ENCODE measurements around the gene TCEA2. TPM values are rescaled to one million over a fixed set of nuclear protein-coding genes. Genes with fewer than 3 reads are reported as not detected.

TCEA2 gene
- total and polyA plus RNA-seq, 2 of the 13 experiments (the other 11 are each of a cell fraction or from before 2014, with no cell fraction given) = 28.1 to 33.7 TPM

DNA sequence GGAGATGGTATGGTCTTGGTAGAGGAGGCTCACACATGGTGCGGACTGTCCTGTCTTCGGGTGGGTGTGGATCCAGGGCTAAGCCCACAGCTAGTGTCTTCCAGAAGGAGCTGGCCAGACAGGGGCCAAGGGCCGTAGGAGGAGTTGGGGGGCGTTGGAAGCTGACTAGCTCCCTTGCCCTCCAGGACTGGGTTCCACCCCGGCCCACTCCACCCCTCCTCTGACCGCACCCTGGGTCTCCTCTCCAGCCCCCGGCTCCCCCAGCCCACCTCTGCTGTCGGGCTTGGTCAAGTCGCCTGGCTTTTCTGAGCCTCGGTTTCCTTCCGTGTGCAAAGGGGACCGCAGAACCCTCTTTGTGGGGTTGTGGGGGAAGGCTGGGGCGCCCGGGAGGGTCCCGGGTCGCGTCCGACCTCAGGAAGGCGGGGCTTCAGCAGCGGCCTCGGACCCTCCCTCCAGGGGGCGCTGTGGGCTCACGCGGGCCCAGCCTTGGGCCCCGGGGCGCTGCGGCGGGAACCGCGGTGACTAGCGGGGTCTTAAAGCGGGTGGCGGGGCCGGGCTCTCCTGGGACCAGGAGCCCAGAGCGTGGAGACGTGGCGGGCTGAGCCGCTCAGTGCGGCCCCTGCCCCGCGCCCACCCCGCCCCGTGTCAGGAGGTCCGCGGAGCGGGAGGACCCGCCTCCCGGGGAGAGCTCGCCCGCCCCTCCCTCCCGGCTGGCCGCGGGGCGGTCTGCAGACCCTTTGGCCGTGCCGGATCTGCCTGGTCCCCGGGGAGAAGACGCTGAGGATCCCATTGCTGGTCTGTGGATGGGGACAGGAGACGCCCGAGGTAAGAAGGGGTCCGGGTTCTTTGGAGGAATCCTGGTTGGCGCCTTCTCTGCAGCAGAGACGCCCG lies 39.0 kb downstream of the TCEA2 start (continued):
- TF ChIP-seq, protein P1, sequence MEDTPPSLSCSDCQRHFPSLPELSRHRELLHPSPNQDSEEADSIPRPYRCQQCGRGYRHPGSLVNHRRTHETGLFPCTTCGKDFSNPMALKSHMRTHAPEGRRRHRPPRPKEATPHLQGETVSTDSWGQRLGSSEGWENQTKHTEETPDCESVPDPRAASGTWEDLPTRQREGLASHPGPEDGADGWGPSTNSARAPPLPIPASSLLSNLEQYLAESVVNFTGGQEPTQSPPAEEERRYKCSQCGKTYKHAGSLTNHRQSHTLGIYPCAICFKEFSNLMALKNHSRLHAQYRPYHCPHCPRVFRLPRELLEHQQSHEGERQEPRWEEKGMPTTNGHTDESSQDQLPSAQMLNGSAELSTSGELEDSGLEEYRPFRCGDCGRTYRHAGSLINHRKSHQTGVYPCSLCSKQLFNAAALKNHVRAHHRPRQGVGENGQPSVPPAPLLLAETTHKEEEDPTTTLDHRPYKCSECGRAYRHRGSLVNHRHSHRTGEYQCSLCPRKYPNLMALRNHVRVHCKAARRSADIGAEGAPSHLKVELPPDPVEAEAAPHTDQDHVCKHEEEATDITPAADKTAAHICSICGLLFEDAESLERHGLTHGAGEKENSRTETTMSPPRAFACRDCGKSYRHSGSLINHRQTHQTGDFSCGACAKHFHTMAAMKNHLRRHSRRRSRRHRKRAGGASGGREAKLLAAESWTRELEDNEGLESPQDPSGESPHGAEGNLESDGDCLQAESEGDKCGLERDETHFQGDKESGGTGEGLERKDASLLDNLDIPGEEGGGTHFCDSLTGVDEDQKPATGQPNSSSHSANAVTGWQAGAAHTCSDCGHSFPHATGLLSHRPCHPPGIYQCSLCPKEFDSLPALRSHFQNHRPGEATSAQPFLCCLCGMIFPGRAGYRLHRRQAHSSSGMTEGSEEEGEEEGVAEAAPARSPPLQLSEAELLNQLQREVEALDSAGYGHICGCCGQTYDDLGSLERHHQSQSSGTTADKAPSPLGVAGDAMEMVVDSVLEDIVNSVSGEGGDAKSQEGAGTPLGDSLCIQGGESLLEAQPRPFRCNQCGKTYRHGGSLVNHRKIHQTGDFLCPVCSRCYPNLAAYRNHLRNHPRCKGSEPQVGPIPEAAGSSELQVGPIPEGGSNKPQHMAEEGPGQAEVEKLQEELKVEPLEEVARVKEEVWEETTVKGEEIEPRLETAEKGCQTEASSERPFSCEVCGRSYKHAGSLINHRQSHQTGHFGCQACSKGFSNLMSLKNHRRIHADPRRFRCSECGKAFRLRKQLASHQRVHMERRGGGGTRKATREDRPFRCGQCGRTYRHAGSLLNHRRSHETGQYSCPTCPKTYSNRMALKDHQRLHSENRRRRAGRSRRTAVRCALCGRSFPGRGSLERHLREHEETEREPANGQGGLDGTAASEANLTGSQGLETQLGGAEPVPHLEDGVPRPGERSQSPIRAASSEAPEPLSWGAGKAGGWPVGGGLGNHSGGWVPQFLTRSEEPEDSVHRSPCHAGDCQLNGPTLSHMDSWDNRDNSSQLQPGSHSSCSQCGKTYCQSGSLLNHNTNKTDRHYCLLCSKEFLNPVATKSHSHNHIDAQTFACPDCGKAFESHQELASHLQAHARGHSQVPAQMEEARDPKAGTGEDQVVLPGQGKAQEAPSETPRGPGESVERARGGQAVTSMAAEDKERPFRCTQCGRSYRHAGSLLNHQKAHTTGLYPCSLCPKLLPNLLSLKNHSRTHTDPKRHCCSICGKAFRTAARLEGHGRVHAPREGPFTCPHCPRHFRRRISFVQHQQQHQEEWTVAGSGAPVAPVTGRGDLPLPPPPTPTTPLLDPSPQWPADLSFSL (CRISPR knock-in tag; IDR thresholded peaks at IDR 0.05) = peak; percentile 69
- TF ChIP-seq JUNB (CRISPR knock-in tag; IDR thresholded peaks at IDR 0.05; ENCODE audit: borderline replicate concordance) (no peak), KLF15 (CRISPR knock-in tag; IDR thresholded peaks at IDR 0.05; ENCODE audit: borderline replicate concordance) (no peak), TEAD2 (CRISPR knock-in tag; IDR thresholded peaks at IDR 0.05) (no peak), CCDC6 (CRISPR knock-in tag; IDR thresholded peaks at IDR 0.05) (no peak), RFX5 (IDR thresholded peaks at IDR 0.05; ENCODE audit: low read depth, low read length) (no peak), ZNF205 (CRISPR knock-in tag; IDR thresholded peaks at IDR 0.05) (no peak), ZNF460 (CRISPR knock-in tag; IDR thresholded peaks at IDR 0.05; ENCODE audit: borderline replicate concordance) (no peak), TRIM24 (CRISPR knock-in tag; IDR thresholded peaks at IDR 0.05) (no peak), FOXP1 (IDR thresholded peaks at IDR 0.05) (no peak), FOXP1 (CRISPR knock-in tag; IDR thresholded peaks at IDR 0.05) (no peak), ATF7 (IDR thresholded peaks at IDR 0.05) (no peak), ATF7 (CRISPR knock-in tag; IDR thresholded peaks at IDR 0.05) (peak; percentile 60; the same call in 1 of the 2 replicates)
- TF ChIP-seq, protein P2, sequence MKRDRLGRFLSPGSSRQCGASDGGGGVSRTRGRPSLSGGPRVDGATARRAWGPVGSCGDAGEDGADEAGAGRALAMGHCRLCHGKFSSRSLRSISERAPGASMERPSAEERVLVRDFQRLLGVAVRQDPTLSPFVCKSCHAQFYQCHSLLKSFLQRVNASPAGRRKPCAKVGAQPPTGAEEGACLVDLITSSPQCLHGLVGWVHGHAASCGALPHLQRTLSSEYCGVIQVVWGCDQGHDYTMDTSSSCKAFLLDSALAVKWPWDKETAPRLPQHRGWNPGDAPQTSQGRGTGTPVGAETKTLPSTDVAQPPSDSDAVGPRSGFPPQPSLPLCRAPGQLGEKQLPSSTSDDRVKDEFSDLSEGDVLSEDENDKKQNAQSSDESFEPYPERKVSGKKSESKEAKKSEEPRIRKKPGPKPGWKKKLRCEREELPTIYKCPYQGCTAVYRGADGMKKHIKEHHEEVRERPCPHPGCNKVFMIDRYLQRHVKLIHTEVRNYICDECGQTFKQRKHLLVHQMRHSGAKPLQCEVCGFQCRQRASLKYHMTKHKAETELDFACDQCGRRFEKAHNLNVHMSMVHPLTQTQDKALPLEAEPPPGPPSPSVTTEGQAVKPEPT (CRISPR knock-in tag; IDR thresholded peaks at IDR 0.05; ENCODE audit: low read depth) = no peak
- TF ChIP-seq, protein P3, sequence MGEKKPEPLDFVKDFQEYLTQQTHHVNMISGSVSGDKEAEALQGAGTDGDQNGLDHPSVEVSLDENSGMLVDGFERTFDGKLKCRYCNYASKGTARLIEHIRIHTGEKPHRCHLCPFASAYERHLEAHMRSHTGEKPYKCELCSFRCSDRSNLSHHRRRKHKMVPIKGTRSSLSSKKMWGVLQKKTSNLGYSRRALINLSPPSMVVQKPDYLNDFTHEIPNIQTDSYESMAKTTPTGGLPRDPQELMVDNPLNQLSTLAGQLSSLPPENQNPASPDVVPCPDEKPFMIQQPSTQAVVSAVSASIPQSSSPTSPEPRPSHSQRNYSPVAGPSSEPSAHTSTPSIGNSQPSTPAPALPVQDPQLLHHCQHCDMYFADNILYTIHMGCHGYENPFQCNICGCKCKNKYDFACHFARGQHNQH (CRISPR knock-in tag; IDR thresholded peaks at IDR 0.05) = peak; percentile 29; the same call in 1 of the 2 replicates
- TF ChIP-seq, protein P4, sequence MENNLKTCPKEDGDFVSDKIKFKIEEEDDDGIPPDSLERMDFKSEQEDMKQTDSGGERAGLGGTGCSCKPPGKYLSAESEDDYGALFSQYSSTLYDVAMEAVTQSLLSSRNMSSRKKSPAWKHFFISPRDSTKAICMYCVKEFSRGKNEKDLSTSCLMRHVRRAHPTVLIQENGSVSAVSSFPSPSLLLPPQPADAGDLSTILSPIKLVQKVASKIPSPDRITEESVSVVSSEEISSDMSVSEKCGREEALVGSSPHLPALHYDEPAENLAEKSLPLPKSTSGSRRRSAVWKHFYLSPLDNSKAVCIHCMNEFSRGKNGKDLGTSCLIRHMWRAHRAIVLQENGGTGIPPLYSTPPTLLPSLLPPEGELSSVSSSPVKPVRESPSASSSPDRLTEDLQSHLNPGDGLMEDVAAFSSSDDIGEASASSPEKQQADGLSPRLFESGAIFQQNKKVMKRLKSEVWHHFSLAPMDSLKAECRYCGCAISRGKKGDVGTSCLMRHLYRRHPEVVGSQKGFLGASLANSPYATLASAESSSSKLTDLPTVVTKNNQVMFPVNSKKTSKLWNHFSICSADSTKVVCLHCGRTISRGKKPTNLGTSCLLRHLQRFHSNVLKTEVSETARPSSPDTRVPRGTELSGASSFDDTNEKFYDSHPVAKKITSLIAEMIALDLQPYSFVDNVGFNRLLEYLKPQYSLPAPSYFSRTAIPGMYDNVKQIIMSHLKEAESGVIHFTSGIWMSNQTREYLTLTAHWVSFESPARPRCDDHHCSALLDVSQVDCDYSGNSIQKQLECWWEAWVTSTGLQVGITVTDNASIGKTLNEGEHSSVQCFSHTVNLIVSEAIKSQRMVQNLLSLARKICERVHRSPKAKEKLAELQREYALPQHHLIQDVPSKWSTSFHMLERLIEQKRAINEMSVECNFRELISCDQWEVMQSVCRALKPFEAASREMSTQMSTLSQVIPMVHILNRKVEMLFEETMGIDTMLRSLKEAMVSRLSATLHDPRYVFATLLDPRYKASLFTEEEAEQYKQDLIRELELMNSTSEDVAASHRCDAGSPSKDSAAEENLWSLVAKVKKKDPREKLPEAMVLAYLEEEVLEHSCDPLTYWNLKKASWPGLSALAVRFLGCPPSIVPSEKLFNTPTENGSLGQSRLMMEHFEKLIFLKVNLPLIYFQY (CRISPR knock-in tag; IDR thresholded peaks at IDR 0.05; ENCODE audit: borderline replicate concordance) = peak; percentile 57; the same call in 1 of the 2 replicates
